ENCODE measurements around the gene TMEM191B.
A peak's percentile ranks its signal among the peaks of the same experiment; 100 is the strongest.
"Not testable (repeated sequence)": the region's sequence is repeated elsewhere in the genome, so short reads cannot be mapped to it uniquely, and the experiment has no call there.

Gene TMEM191B

GRCh38 chr22:18527752-18528596 lies at the start of gene TMEM191B:
TSS of gene TMEM191B (plus strand) at chr22:18527802. CDS start at chr22:18527981, 179 bp downstream.
- not testable (repeated sequence) for DNase-seq

GRCh38 chr22:18496227-18496626 lies 31.4 kb upstream of the TMEM191B start:
- not testable (repeated sequence) for DNase-seq

GRCh38 chr22:18511327-18511726 lies 16.3 kb upstream of the TMEM191B start:
- not testable (repeated sequence) for DNase-seq

- DNase-seq, result not testable (repeated sequence)
Observed at GRCh38 chr22:18512378-18512777, 15.2 kb upstream of the TMEM191B start.

- not testable (repeated sequence) for DNase-seq
Observed at GRCh38 chr22:18513454-18513853, 14.1 kb upstream of the TMEM191B start.

- DNase-seq, result not testable (repeated sequence)
Observed at GRCh38 chr22:18518061-18518460, 9.5 kb upstream of the TMEM191B start, which contains the start of gene GGTLC3. TSS of gene GGTLC3 (minus strand) at chr22:18518161. CDS start at chr22:18517897, 264 bp downstream.

- DNase-seq, result not testable (repeated sequence)
Observed at GRCh38 chr22:18522762-18523161, 4.8 kb upstream of the TMEM191B start.

GRCh38 chr22:18523328-18523727 lies 4.3 kb upstream of the TMEM191B start:
- not testable (repeated sequence) for DNase-seq

GRCh38 chr22:18528597-18529415 lies 1.2 kb downstream of the TMEM191B start:
- DNase-seq, result peak; percentile 72

GRCh38 chr22:18529416-18530145 lies 2.0 kb downstream of the TMEM191B start:
- DNase-seq, result not testable (repeated sequence)

GRCh38 chr22:18533633-18534032 lies 6.0 kb downstream of the TMEM191B start:
- DNase-seq, result not testable (repeated sequence)

- DNase-seq, result not testable (repeated sequence)
Observed at GRCh38 chr22:18534315-18534714, 6.7 kb downstream of the TMEM191B start.

GRCh38 chr22:18539994-18540393 lies 12.4 kb downstream of the TMEM191B start:
- not testable (repeated sequence) for DNase-seq

GRCh38 chr22:18543400-18543799 lies 15.8 kb downstream of the TMEM191B start:
- not testable (repeated sequence) for DNase-seq

GRCh38 chr22:18544615-18545014 lies 17.0 kb downstream of the TMEM191B start:
- DNase-seq, result not testable (repeated sequence)

- DNase-seq, result not testable (repeated sequence)
Observed at GRCh38 chr22:18549458-18550179, 22.0 kb downstream of the TMEM191B start.

- not testable (repeated sequence) for DNase-seq
Observed at GRCh38 chr22:18551046-18551445, 23.4 kb downstream of the TMEM191B start.

- DNase-seq, result not testable (repeated sequence)
Observed at GRCh38 chr22:18552839-18553597, 25.4 kb downstream of the TMEM191B start.

- not testable (repeated sequence) for DNase-seq
Observed at GRCh38 chr22:18554280-18555256, 27.0 kb downstream of the TMEM191B start.

- not testable (repeated sequence) for DNase-seq
Observed at GRCh38 chr22:18558516-18558915, 30.9 kb downstream of the TMEM191B start.

Measured in CD4-positive, alpha-beta T cell treated with Interleukin-6 for 4 hours (primary cell).